Transverse colon (tissue), 4 donors: ENCODE results near the gene SCAPER.

Experiments
- EP300 ChIP-seq: sonication (generic); formaldehyde crosslinking; IDR thresholded peaks from one replicate; pipeline ENCODE4 v1.6.1; 2017; ENCODE audit warnings: antibody characterized with exemption, low read depth
- POLR2A ChIP-seq: fragments of 450-650 bp; IDR thresholded peaks from one replicate; pipeline ENCODE4 v1.6.1; 2016; ENCODE audit warnings: antibody characterized with exemption, mild to moderate bottlenecking, moderate library complexity
- POLR2AphosphoS5 ChIP-seq, 3 donors: sonication (generic); formaldehyde crosslinking; IDR thresholded peaks; one replicate each; pipeline ENCODE4 v1.6.1; 2016; ENCODE audit warnings: antibody characterized with exemption in 3 of 3
- TF ChIP-seq, protein P1 (sequence below), 5 experiments: fragments of 200-600 bp in 3 of 5; fragments of 450-650 bp in 2 of 5; sonication (generic) in 3 of 5; IDR thresholded peaks; 1 replicate in 2 of 5; 2 replicates in 3 of 5; pipeline ENCODE4 v1.5.1; 2016 to 2017; ENCODE audit warnings: antibody characterized with exemption in 5 of 5, inconsistent platforms in 3 of 5, mild to moderate bottlenecking in 2 of 5, moderate library complexity in 1 of 5

GRCh38 chr15:76576523-76577279 lies 328.4 kb downstream of the SCAPER start:
- TF ChIP-seq POLR2A (peak; percentile 41), POLR2AphosphoS5 (IDR thresholded peaks at IDR 0.05) (peak in 2 of 3 donors; percentile 34 to 48), EP300 (no peak)
- TF ChIP-seq, protein P1, sequence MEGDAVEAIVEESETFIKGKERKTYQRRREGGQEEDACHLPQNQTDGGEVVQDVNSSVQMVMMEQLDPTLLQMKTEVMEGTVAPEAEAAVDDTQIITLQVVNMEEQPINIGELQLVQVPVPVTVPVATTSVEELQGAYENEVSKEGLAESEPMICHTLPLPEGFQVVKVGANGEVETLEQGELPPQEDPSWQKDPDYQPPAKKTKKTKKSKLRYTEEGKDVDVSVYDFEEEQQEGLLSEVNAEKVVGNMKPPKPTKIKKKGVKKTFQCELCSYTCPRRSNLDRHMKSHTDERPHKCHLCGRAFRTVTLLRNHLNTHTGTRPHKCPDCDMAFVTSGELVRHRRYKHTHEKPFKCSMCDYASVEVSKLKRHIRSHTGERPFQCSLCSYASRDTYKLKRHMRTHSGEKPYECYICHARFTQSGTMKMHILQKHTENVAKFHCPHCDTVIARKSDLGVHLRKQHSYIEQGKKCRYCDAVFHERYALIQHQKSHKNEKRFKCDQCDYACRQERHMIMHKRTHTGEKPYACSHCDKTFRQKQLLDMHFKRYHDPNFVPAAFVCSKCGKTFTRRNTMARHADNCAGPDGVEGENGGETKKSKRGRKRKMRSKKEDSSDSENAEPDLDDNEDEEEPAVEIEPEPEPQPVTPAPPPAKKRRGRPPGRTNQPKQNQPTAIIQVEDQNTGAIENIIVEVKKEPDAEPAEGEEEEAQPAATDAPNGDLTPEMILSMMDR (IDR thresholded peaks at IDR 0.05): peak in 1 of 5 experiments; percentile 29
